ENCODE results near the gene PLXNB2.

PLXNB2 gene

DNA sequence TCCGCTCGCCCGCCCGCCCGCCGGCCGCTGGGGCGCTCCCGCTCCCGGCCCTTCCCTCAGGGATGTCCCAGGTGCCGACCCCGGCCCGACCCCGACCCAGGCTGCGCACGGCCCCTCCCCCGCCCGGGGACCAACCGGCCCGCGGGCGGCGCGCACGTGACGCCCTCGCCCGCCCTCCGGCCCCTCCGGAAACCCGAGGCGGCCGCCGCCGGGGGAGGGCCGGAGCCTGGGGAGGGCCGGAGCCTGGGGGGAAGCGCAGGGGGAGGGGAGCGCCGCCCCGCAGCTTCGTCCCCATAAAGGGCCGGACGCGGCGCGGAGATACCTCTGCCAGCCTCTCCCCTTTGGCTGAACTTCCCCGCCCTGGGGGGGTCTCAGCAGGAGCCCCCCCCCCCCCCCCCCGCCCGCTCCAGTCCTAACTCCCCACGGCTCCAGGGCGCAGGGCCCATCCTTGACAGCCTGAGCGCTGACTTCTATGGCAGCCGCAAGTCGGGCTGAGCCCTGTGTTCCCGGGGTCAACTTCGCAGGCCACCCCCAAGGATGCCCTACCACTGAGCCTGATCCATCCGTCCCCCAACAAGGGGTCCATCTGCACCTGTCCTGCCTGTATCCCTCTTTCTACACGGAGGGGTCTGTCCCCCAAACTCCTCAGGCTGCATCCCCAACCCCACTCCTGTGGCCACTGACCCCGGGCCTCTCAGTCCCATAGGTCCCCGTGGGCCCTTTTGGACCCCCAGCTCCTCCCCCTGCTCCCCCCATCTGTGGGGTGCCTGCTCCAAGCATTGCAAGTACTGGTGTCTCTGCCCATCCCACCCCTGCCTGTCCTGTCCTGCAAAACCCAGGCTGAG is 45.6 kb downstream of the PLXNB2 start, which contains the start of gene MAPK12:
Gene MAPK12, minus strand, starts transcription at position 69 of the 845 bp plus-strand sequence. CDS start 174 bp downstream, outside the sequence.
- peaks cover under 1% of the 10 kb centered on the region for H3K9me3 ChIP-seq (ENCODE audit: control insufficient read depth, low read length)
- H3K4me1 ChIP-seq (ENCODE audit: control insufficient read depth, insufficient read depth, low read length, poor library complexity, severe bottlenecking), result peaks cover 5% of the 10 kb centered on the region
- peak within 1 kb of the TSS; percentile 52 for H3K4me3 ChIP-seq (ENCODE audit: extremely low read depth, insufficient read depth, low read length, poor library complexity, severe bottlenecking)
- no peak within 1 kb of the TSS for H3K27ac ChIP-seq (ENCODE audit: low read depth, low read length, severe bottlenecking)
- WGBS, 2 experiments (ENCODE audit: insufficient coverage in 2 of 2), result 6 to 10% methylated on average over 40 to 54 of the region's 61 CpGs
- H3K36me3 ChIP-seq (ENCODE audit: control insufficient read depth, insufficient read depth, low read length), result peaks cover 12% of the 10 kb centered on the region

DNA sequence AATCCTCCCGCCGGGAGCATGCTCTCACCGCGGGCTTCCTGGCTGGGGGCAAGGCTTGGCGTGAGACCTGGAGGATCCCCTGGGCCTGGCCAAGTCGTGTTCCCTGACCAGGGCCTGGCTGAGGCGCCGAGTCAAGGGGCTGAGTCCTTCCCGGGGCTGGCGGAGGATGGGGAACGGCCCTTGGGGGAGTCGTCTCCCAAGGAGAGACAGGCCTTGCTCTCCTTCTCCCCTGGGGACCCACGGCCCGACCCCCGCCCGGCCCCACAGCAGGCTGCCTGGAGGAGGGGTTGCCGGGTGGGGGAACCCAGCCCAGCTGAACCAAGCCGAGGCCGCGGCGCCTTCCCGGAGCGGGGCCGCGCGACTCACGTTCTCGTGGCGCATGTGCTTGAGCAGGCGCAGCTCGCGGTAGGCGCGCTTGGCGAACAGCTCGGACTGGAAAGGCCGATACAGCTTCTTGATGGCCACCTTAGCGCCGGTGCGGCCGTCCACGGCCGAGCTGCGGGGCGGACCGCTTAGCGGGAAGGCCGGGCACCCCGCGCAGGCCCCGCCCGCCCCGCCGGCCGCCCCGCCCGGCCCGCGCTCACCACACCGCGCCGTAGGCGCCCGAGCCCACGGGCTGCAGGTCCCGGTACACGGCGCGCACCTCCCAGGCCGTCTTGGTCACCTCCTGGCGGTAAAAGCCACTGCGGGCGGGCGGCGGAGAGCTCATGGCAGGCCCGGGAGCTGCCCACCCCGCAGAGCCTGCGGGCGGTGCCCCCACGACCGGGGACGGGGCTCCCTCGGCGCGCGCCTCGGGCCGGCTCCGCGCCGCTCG is 46.4 kb downstream of the PLXNB2 start:
- Histone ChIP-seq H3K9me3 (ENCODE audit: control insufficient read depth, low read length) (no peaks in the 10 kb centered on the region), H3K36me3 (ENCODE audit: control insufficient read depth, insufficient read depth, low read length) (peaks cover 16% of the 10 kb centered on the region), H3K27ac (ENCODE audit: low read depth, low read length, severe bottlenecking) (no peak overlapping the region), H3K4me1 (ENCODE audit: control insufficient read depth, insufficient read depth, low read length, poor library complexity, severe bottlenecking) (peaks cover 5% of the 10 kb centered on the region), H3K4me3 (ENCODE audit: extremely low read depth, insufficient read depth, low read length, poor library complexity, severe bottlenecking) (peak overlapping the region; percentile 52)
- 1% methylated on average over 52 to 81 of the region's 92 CpGs for WGBS, 2 experiments (ENCODE audit: insufficient coverage in 2 of 2)

DNA sequence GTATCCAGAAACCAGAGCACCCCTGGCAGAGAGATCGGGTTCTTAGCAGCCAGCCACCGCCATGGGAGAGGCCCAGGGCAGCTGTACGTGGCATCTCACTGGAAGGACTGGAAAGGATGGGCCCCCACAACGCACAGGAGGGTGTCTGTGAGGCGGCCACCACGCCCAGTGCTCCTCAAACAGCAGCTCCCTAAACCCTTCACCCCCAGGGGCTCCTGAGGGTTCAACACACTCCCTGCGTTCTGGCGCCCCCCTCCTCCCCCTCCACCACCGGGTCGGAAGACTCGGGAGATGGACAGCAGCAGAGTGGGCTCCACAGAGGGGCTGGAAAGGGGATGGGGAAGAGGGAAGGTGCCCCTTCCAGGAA is 47.0 kb downstream of the PLXNB2 start:
- peaks cover 5% of the 10 kb centered on the region for H3K4me1 ChIP-seq (ENCODE audit: control insufficient read depth, insufficient read depth, low read length, poor library complexity, severe bottlenecking)
- no peak overlapping the region for H3K27ac ChIP-seq (ENCODE audit: low read depth, low read length, severe bottlenecking)
- peaks cover 20% of the 10 kb centered on the region for H3K36me3 ChIP-seq (ENCODE audit: control insufficient read depth, insufficient read depth, low read length)
- 71 to 74% methylated on average over 4 of the region's 11 CpGs for WGBS, 2 experiments (ENCODE audit: insufficient coverage in 2 of 2)
- H3K9me3 ChIP-seq (ENCODE audit: control insufficient read depth, low read length), result no peaks in the 10 kb centered on the region
- H3K4me3 ChIP-seq (ENCODE audit: extremely low read depth, insufficient read depth, low read length, poor library complexity, severe bottlenecking), result peak overlapping the region; percentile 52

- H3K36me3 ChIP-seq (ENCODE audit: control insufficient read depth, insufficient read depth, low read length), result peaks cover 29% of the 10 kb centered on the region
- WGBS, 2 experiments (ENCODE audit: insufficient coverage in 2 of 2), result 93 to 96% methylated on average over 14 of the region's 15 CpGs
- H3K4me1 ChIP-seq (ENCODE audit: control insufficient read depth, insufficient read depth, low read length, poor library complexity, severe bottlenecking), result peaks cover 5% of the 10 kb centered on the region
- no peak overlapping the region for H3K27ac ChIP-seq (ENCODE audit: low read depth, low read length, severe bottlenecking)
- no peak overlapping the region for H3K4me3 ChIP-seq (ENCODE audit: extremely low read depth, insufficient read depth, low read length, poor library complexity, severe bottlenecking)
- no peaks in the 10 kb centered on the region for H3K9me3 ChIP-seq (ENCODE audit: control insufficient read depth, low read length)
These were observed 48.1 kb downstream of the PLXNB2 start for GRCh38 chr22:50259302-50259701.

- Histone ChIP-seq H3K4me3 (ENCODE audit: extremely low read depth, insufficient read depth, low read length, poor library complexity, severe bottlenecking) (no peak overlapping the region), H3K4me1 (ENCODE audit: control insufficient read depth, insufficient read depth, low read length, poor library complexity, severe bottlenecking) (peaks cover 5% of the 10 kb centered on the region), H3K9me3 (ENCODE audit: control insufficient read depth, low read length) (no peaks in the 10 kb centered on the region), H3K36me3 (ENCODE audit: control insufficient read depth, insufficient read depth, low read length) (peaks cover 29% of the 10 kb centered on the region), H3K27ac (ENCODE audit: low read depth, low read length, severe bottlenecking) (no peak overlapping the region)
- WGBS, 2 experiments (ENCODE audit: insufficient coverage in 2 of 2), result 91 to 94% methylated on average over 19 to 24 of the region's 24 CpGs
These were observed 48.8 kb downstream of the PLXNB2 start for GRCh38 chr22:50258361-50259292.

DNA sequence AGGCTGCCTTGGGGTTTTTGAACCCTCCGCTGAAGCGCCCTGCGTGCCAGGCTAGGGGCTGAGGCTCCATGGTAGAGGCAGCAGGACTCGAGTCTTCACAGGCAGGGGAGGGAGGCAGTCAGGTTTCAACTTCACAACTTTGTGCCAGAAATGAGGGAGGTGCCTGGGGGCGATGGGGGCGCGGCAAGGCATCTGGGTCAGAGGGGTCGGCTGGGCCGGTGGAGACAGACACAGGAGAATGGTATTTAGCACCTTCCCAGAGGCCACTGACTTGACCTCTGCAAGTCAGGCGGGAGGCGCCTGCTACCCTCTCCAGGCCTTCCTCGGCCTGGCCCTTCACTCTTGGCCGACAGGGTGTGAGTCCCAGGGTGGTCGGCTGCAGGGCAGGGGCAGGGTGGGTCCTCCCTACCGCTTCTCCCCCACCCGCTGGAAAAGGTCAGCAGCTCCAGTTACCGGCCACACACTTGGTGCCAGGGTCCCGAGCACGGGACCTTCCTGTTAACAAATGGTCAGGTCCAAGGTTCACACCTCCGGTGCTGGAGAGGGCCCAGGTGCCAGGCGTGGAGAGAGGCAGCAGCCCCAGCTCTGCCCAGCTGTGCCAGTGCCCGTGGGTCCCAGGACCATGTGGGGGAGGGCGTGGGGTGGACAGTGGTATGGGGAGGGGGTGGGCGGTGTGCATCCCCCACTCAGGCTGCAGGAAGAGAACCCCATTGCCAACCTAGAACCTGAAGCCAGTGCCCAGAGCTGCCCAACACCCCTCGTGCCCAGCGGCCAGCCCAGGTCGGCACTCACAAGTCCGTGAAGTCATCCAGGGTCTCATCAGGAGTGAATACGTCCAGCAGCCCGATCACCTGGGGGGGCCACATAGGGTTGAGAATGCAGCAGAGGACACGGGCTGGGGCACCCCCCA is 49.7 kb downstream of the PLXNB2 start:
- peaks cover 3% of the 10 kb centered on the region for H3K4me1 ChIP-seq (ENCODE audit: control insufficient read depth, insufficient read depth, low read length, poor library complexity, severe bottlenecking)
- H3K36me3 ChIP-seq (ENCODE audit: control insufficient read depth, insufficient read depth, low read length), result peaks cover 29% of the 10 kb centered on the region
- H3K4me3 ChIP-seq (ENCODE audit: extremely low read depth, insufficient read depth, low read length, poor library complexity, severe bottlenecking), result no peak overlapping the region
- no peaks in the 10 kb centered on the region for H3K9me3 ChIP-seq (ENCODE audit: control insufficient read depth, low read length)
- 85 to 86% methylated on average over 28 of the region's 31 CpGs for WGBS, 2 experiments (ENCODE audit: insufficient coverage in 2 of 2)
- no peak overlapping the region for H3K27ac ChIP-seq (ENCODE audit: low read depth, low read length, severe bottlenecking)

DNA sequence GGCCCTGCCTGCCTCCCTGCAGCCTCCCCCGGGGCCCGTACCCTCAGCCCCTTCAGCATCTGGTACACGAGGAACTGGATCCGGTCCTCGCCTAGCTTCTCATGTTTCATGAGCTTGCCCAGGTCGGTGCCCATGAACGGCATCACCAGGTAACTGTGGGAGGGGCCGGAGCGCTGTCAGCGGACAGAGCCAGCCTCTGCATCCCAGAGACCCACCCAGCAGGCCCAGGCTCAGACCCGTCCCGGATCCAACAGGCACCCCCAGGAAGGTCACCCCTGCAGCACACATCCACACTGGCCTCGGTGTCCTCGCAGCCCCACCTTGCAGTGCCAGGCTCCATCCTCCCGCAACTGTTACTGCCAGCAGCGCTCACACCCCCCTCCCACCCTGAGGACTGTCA is 50.4 kb downstream of the PLXNB2 start:
- WGBS, 2 experiments (ENCODE audit: insufficient coverage in 2 of 2), result 92 to 94% methylated on average over 13 to 14 of the region's 16 CpGs
- Histone ChIP-seq H3K36me3 (ENCODE audit: control insufficient read depth, insufficient read depth, low read length) (peaks cover 29% of the 10 kb centered on the region), H3K27ac (ENCODE audit: low read depth, low read length, severe bottlenecking) (no peak overlapping the region), H3K4me3 (ENCODE audit: extremely low read depth, insufficient read depth, low read length, poor library complexity, severe bottlenecking) (no peak overlapping the region), H3K9me3 (ENCODE audit: control insufficient read depth, low read length) (no peaks in the 10 kb centered on the region), H3K4me1 (ENCODE audit: control insufficient read depth, insufficient read depth, low read length, poor library complexity, severe bottlenecking) (peaks cover 3% of the 10 kb centered on the region)

GRCh38 chr22:50256258-50256862 is 51.1 kb downstream of the PLXNB2 start:
- Histone ChIP-seq H3K36me3 (ENCODE audit: control insufficient read depth, insufficient read depth, low read length) (peaks cover 29% of the 10 kb centered on the region), H3K4me3 (ENCODE audit: extremely low read depth, insufficient read depth, low read length, poor library complexity, severe bottlenecking) (no peak overlapping the region), H3K27ac (ENCODE audit: low read depth, low read length, severe bottlenecking) (no peak overlapping the region), H3K4me1 (ENCODE audit: control insufficient read depth, insufficient read depth, low read length, poor library complexity, severe bottlenecking) (peaks cover 3% of the 10 kb centered on the region), H3K9me3 (ENCODE audit: control insufficient read depth, low read length) (no peaks in the 10 kb centered on the region)
- 96 to 97% methylated on average over 6 to 10 of the region's 12 CpGs for WGBS, 2 experiments (ENCODE audit: insufficient coverage in 2 of 2)

DNA sequence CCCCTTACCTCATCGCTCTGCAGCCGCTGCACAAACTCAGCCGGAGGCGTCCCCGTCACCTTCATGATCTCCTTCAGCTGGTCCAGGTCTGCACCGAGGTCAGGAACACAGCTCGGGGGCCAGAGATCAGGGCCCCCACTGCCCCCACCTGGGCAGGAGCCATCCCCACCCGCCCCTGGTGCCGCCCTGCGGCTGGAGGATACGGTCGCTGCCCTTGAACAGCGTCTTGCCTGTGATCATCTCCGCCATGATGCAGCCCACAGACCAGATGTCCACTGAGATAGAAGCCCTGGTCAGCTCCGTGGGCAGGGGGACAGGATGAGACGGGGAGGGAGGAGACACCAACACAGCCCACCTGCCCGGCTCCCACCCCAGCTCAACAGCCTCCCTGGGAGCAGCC is 51.8 kb downstream of the PLXNB2 start:
- 96 to 97% methylated on average over 7 to 14 of the region's 17 CpGs for WGBS, 2 experiments (ENCODE audit: insufficient coverage in 2 of 2)
- H3K36me3 ChIP-seq (ENCODE audit: control insufficient read depth, insufficient read depth, low read length), result peaks cover 29% of the 10 kb centered on the region
- no peak overlapping the region for H3K4me3 ChIP-seq (ENCODE audit: extremely low read depth, insufficient read depth, low read length, poor library complexity, severe bottlenecking)
- H3K4me1 ChIP-seq (ENCODE audit: control insufficient read depth, insufficient read depth, low read length, poor library complexity, severe bottlenecking), result peaks cover 3% of the 10 kb centered on the region
- no peak overlapping the region for H3K27ac ChIP-seq (ENCODE audit: low read depth, low read length, severe bottlenecking)
- H3K9me3 ChIP-seq (ENCODE audit: control insufficient read depth, low read length), result no peaks in the 10 kb centered on the region

Measured in mesodermal cell (in vitro differentiated cells).